SK-N-MC (cell line): Measurements from ENCODE around the gene ATG2A.

Source experiments
- EZH2 ChIP-seq: fragments of 200-600 bp; sonication (generic); IDR thresholded peaks from one replicate; pipeline ENCODE4 v1.6.1; 2017; ENCODE audit warnings: antibody characterized with exemption
- FOXP2 ChIP-seq: optimal IDR thresholded peaks from 2 replicates; pipeline ENCODE3; 2011; ENCODE audit warnings: mild to moderate bottlenecking, moderate library complexity; ENCODE audit not compliant: insufficient read depth; ENCODE audit errors: extremely low read length, control extremely low read depth
- POLR2AphosphoS5 ChIP-seq: IDR thresholded peaks from 2 replicates; pipeline ENCODE4 v1.6.1; 2012; ENCODE audit warnings: mild to moderate bottlenecking, low read depth, low read length, borderline replicate concordance

- TF ChIP-seq POLR2AphosphoS5 (no peak), EZH2 (no peak), FOXP2 (no peak)
Observed at GRCh38 chr11:64911142-64911541, 5.9 kb downstream of the ATG2A start.
